HCT116 (cell line): ENCODE results near the gene LARP4. TPM values are rescaled to one million over a fixed set of nuclear protein-coding genes. Genes with fewer than 3 reads are reported as not detected.

ENCODE experiments used
- ATAC-seq: fragments of 200-7000 bp; cut with Tn5 transposase; 2 replicates; pipeline ENCODE4 v1.9.1; 2020; ENCODE audit warnings: mild to moderate bottlenecking, moderate library complexity
- BruUV-seq: library from RNA; stranded (reverse); fragments of 400-500 nt; replicated peaks from 2 replicates; lab custom pipeline; 2021; lab: Mats Ljungman, UMichigan
- CTCF ChIA-PET: fragments of 300-600 bp; sonication (Branson Sonifier 250); formaldehyde crosslinking; loops from one replicate; lab custom pipeline; 2021; ENCODE audit warnings: antibody characterized with exemption; lab: Charles Lee
- POLR2A ChIA-PET: fragments of 300-600, 350-600 bp; sonication (Branson Sonifier 250); formaldehyde crosslinking; loops from one replicate; lab custom pipeline; 2021; ENCODE audit warnings: antibody characterized with exemption; lab: Charles Lee
- RAD21 ChIA-PET, 2 experiments: fragments of 300-600 bp; sonication (Branson Sonifier 250); formaldehyde crosslinking; loops; one replicate each; lab custom pipeline; 2023; ENCODE audit warnings: low total read pairs in 2 of 2; ENCODE audit not compliant: uncharacterized antibody in 2 of 2, unreplicated experiment in 2 of 2, low non-redundant PET in 1 of 2; lab: Charles Lee
- DNase-seq: peaks from one replicate; pipeline ENCODE4 v3.0.0-alpha.2; 2010; ENCODE audit warnings: low read depth, low spot score
- H2AFZ ChIP-seq: fragments of 200-600 bp; shearing (Covaris generic), sonication (generic); 2 replicates; pipeline ENCODE4 v1.6.1; 2017; ENCODE audit warnings: low read depth, mixed run types, mixed read lengths, antibody characterized with exemption, low read length; ENCODE audit not compliant: poor library complexity, severe bottlenecking
- H3K27ac ChIP-seq: 2 replicates; pipeline ENCODE4 v1.5.1; 2012; ENCODE audit warnings: low read depth, low read length
- H3K27me3 ChIP-seq: fragments of 200-600 bp; sonication (generic); 2 replicates; pipeline ENCODE4 v1.6.1; 2016; ENCODE audit warnings: mixed run types, low read length, mixed read lengths; ENCODE audit not compliant: insufficient read depth
- H3K36me3 ChIP-seq, 2 experiments: fragments of 200-500 bp in 1 of 2; fragments of 200-600 bp in 1 of 2; sonication (Bioruptor generic) in 1 of 2; sonication (generic) in 1 of 2; 2 replicates each; pipeline versions ENCODE4 v1.5.1 to v1.6.1; 2014 to 2016; ENCODE audit warnings: low read length in 2 of 2, inconsistent platforms in 1 of 2, mixed read lengths in 1 of 2, mixed run types in 1 of 2; ENCODE audit not compliant: insufficient read depth in 2 of 2, control insufficient read depth in 1 of 2
- H3K4me1 ChIP-seq, 2 experiments: fragments of 200-600 bp in 1 of 2; sonication (generic) in 1 of 2; 2 replicates each; pipeline versions ENCODE4 v1.5.1 to v1.6.1; 2012 to 2017; ENCODE audit warnings: low read length in 2 of 2, inconsistent platforms in 1 of 2, mild to moderate bottlenecking in 1 of 2, mixed read lengths in 1 of 2, mixed run types in 1 of 2, moderate library complexity in 1 of 2; ENCODE audit not compliant: insufficient read depth in 2 of 2, control insufficient read depth in 1 of 2
- H3K4me2 ChIP-seq: fragments of 200-600 bp; sonication (generic); 2 replicates; pipeline ENCODE4 v1.6.1; 2017; ENCODE audit warnings: mixed run types, low read length, mixed read lengths
- H3K4me3 ChIP-seq, 2 experiments: fragments of 200-600 bp in 1 of 2; sonication (generic) in 1 of 2; replicated peaks in 1 of 2; 2 replicates each; pipeline ENCODE4 v1.5.1; 2011 to 2016; ENCODE audit warnings: low read length in 2 of 2, control low read depth in 1 of 2, low read depth in 1 of 2, mild to moderate bottlenecking in 1 of 2, mixed read lengths in 1 of 2, mixed run types in 1 of 2
- H3K79me2 ChIP-seq: fragments of 200-600 bp; sonication (generic); 2 replicates; pipeline ENCODE4 v1.6.1; 2017; ENCODE audit warnings: mild to moderate bottlenecking, mixed run types, low read length, moderate library complexity, mixed read lengths; ENCODE audit not compliant: insufficient read depth
- H3K9ac ChIP-seq: fragments of 200-600 bp; sonication (generic); 2 replicates; pipeline ENCODE4 v1.6.1; 2016; ENCODE audit warnings: low read length, mixed read lengths
- H3K9me2 ChIP-seq: fragments of 200-600 bp; sonication (generic), shearing (Covaris generic); 2 replicates; pipeline ENCODE4 v1.6.1; 2017; ENCODE audit warnings: mixed run types, mild to moderate bottlenecking, moderate library complexity; ENCODE audit not compliant: insufficient read depth
- H3K9me3 ChIP-seq, 2 experiments: fragments of 200-500 bp in 1 of 2; fragments of 200-600 bp in 1 of 2; sonication (Bioruptor generic) in 1 of 2; sonication (generic) in 1 of 2; 2 replicates each; pipeline ENCODE4 v1.6.1; 2014 to 2017; ENCODE audit warnings: low read length in 2 of 2, mixed read lengths in 2 of 2, inconsistent platforms in 1 of 2, low read depth in 1 of 2, mild to moderate bottlenecking in 1 of 2, mixed run types in 1 of 2, moderate library complexity in 1 of 2; ENCODE audit not compliant: control insufficient read depth in 1 of 2, insufficient read depth in 1 of 2
- H4K20me1 ChIP-seq: fragments of 200-600 bp; sonication (generic), shearing (Covaris generic); 2 replicates; pipeline ENCODE4 v1.6.1; 2017; ENCODE audit warnings: mixed run types, mild to moderate bottlenecking, moderate library complexity; ENCODE audit not compliant: insufficient read depth
- CBX3 ChIP-seq: IDR thresholded peaks from 2 replicates; pipeline ENCODE4 v1.6.1; 2012; ENCODE audit warnings: low read depth
- CEBPB ChIP-seq: IDR thresholded peaks from 2 replicates; pipeline ENCODE4 v1.6.1; 2012; ENCODE audit warnings: low read depth
- ELF1 ChIP-seq: IDR thresholded peaks from 2 replicates; pipeline ENCODE4 v1.6.1; 2012; ENCODE audit warnings: low read depth, borderline replicate concordance
- EZH2 ChIP-seq: fragments of 200-600 bp; sonication (generic); IDR thresholded peaks from 2 replicates; pipeline ENCODE4 v1.6.1; 2017; ENCODE audit warnings: antibody characterized with exemption, mixed run types
- EZH2phosphoT487 ChIP-seq: fragments of 200-600 bp; IDR thresholded peaks from 2 replicates; pipeline ENCODE4 v1.6.1; 2018; ENCODE audit warnings: antibody characterized with exemption, borderline replicate concordance
- FOSL1 ChIP-seq: IDR thresholded peaks from 2 replicates; pipeline ENCODE4 v1.6.1; 2012; ENCODE audit warnings: low read depth
- JUND ChIP-seq: IDR thresholded peaks from 2 replicates; pipeline ENCODE4 v1.6.1; 2012
- POLR2A ChIP-seq: IDR thresholded peaks from 2 replicates; pipeline ENCODE4 v1.7.0; 2011; ENCODE audit warnings: borderline replicate concordance; ENCODE audit not compliant: insufficient read depth, insufficient read length; ENCODE audit errors: extremely low read depth
- POLR2AphosphoS5 ChIP-seq: IDR thresholded peaks from 2 replicates; pipeline ENCODE4 v1.6.1; 2011; ENCODE audit warnings: mild to moderate bottlenecking, low read depth, low read length, moderate library complexity
- RAD21 ChIP-seq: IDR thresholded peaks from 2 replicates; pipeline ENCODE4 v1.6.1; 2012; ENCODE audit warnings: low read depth, mild to moderate bottlenecking
- REST ChIP-seq: IDR thresholded peaks from 2 replicates; pipeline ENCODE4 v1.6.1; 2012; ENCODE audit warnings: low read depth
- SIN3A ChIP-seq: IDR thresholded peaks from 2 replicates; pipeline ENCODE4 v1.6.1; 2012; ENCODE audit warnings: low read depth
- SP1 ChIP-seq: IDR thresholded peaks from 2 replicates; pipeline ENCODE4 v1.6.1; 2012; ENCODE audit warnings: low read depth
- TCF7L2 ChIP-seq: IDR thresholded peaks from 2 replicates; pipeline ENCODE4 v1.7.0; 2011; ENCODE audit warnings: borderline replicate concordance, inconsistent platforms; ENCODE audit not compliant: insufficient read depth, insufficient read length; ENCODE audit errors: extremely low read depth
- ZBTB33 ChIP-seq: IDR thresholded peaks from 2 replicates; pipeline ENCODE4 v1.6.1; 2011; ENCODE audit warnings: mild to moderate bottlenecking, low read length, moderate library complexity; ENCODE audit not compliant: insufficient replicate concordance; ENCODE audit errors: extremely low read depth
- ZNF274 ChIP-seq: fragments of 200-500 bp; sonication (Bioruptor generic); IDR thresholded peaks from 2 replicates; pipeline ENCODE4 v1.6.1; 2014; ENCODE audit warnings: mild to moderate bottlenecking, low read depth, low read length, inconsistent platforms
- intact Hi-C: fragments of 100-400 bp; cut with micrococcal nuclease; formaldehyde crosslinking; loops from 2 replicates; pipeline ENCODE4 v1.10.0; 2022
- total RNA-seq: library from RNA; stranded (reverse); gene quantifications from one replicate; pipeline ENCODE4 v1.2.1, GENCODE V29; 2021; ENCODE audit not compliant: unreplicated experiment
- TF ChIP-seq, protein P1 (sequence below), 3 experiments: fragments of 200-600 bp in 1 of 3; sonication (generic) in 1 of 3; IDR thresholded peaks in 2 of 3; conservative IDR thresholded peaks in 1 of 3; 2 replicates each; pipeline ENCODE4 v1.5.1; 2012 to 2017; ENCODE audit warnings: low read depth in 2 of 3, low read length in 2 of 3, antibody characterized with exemption in 1 of 3, borderline replicate concordance in 1 of 3, control low read depth in 1 of 3, mild to moderate bottlenecking in 1 of 3, mixed read lengths in 1 of 3, mixed run types in 1 of 3, moderate library complexity in 1 of 3; ENCODE audit not compliant: insufficient read depth in 1 of 3
- TF ChIP-seq, protein P2 (sequence below): IDR thresholded peaks from 2 replicates; pipeline ENCODE4 v1.6.1; 2012

The LARP4 gene
- total RNA-seq, 1 experiment from 2014 or later: 76.3 TPM

- POLR2A ChIA-PET: interaction anchor here (1.0 kb wide), 1 partner anchor 112 kb away, joined by 4 read pairs; no protein-coding TSS in a partner anchor
These were observed 108.4 kb downstream of the LARP4 start for GRCh38 chr12:50508970-50509663.

More at GRCh38 chr12:50508970-50509663, 108.4 kb downstream of the LARP4 start:
- ChIA-PET CTCF (interaction anchor here (1.3 to 1.5 kb wide), 2 partner anchors 129 to 222 kb away, joined by 3 to 6 read pairs; no protein-coding TSS in a partner anchor), RAD21 (interaction anchor here in 1 of 2 experiments (1.1 kb wide), 1 partner anchor 129 kb away, joined by 3 read pairs; no protein-coding TSS in a partner anchor)
- H3K27ac ChIP-seq: no peak overlapping the region
- no peaks in the 10 kb centered on the region for H3K36me3 ChIP-seq
- H3K27me3 ChIP-seq: no peaks in the 10 kb centered on the region
- peaks cover 0 to 21% of the 10 kb centered on the region in 2 experiments; a peak in 3 of 4 replicates for H3K4me1 ChIP-seq
- no peak overlapping the region for H3K9ac ChIP-seq
- H2AFZ ChIP-seq: no peak overlapping the region
- H4K20me1 ChIP-seq: no peaks in the 10 kb centered on the region
- ATAC-seq (no peak), DNase-seq (no peak)
- intact Hi-C loops: loop anchor here (10.0 kb wide), 1 partner anchor 836 kb away; the partner anchor contains the start of gene CELA1
- no peaks in the 10 kb centered on the region for H3K9me2 ChIP-seq
- H3K79me2 ChIP-seq: peaks cover 84% of the 10 kb centered on the region
- TF ChIP-seq ZNF274 (no peak), SP1 (no peak), POLR2A (no peak), ELF1 (no peak), POLR2AphosphoS5 (no peak), CBX3 (no peak), TCF7L2 (no peak), ZBTB33 (no peak), EZH2 (no peak), CEBPB (no peak), REST (no peak), EZH2phosphoT487 (no peak), JUND (no peak), SIN3A (no peak), RAD21 (no peak), FOSL1 (no peak)
- TF ChIP-seq, protein P1, sequence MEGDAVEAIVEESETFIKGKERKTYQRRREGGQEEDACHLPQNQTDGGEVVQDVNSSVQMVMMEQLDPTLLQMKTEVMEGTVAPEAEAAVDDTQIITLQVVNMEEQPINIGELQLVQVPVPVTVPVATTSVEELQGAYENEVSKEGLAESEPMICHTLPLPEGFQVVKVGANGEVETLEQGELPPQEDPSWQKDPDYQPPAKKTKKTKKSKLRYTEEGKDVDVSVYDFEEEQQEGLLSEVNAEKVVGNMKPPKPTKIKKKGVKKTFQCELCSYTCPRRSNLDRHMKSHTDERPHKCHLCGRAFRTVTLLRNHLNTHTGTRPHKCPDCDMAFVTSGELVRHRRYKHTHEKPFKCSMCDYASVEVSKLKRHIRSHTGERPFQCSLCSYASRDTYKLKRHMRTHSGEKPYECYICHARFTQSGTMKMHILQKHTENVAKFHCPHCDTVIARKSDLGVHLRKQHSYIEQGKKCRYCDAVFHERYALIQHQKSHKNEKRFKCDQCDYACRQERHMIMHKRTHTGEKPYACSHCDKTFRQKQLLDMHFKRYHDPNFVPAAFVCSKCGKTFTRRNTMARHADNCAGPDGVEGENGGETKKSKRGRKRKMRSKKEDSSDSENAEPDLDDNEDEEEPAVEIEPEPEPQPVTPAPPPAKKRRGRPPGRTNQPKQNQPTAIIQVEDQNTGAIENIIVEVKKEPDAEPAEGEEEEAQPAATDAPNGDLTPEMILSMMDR (IDR thresholded peaks at IDR 0.05 in 2 of 3, conservative IDR thresholded peaks at IDR 0.05 in 1 of 3; ENCODE audit: borderline replicate concordance in 1 of 3, insufficient read depth in 1 of 3, low read depth in 2 of 3, low read length in 2 of 3): no peak
- TF ChIP-seq, protein P2, sequence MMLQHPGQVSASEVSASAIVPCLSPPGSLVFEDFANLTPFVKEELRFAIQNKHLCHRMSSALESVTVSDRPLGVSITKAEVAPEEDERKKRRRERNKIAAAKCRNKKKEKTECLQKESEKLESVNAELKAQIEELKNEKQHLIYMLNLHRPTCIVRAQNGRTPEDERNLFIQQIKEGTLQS: no peak
- no peak overlapping the region for H3K4me2 ChIP-seq
- H3K4me3 ChIP-seq: no peak overlapping the region
- H3K9me3 ChIP-seq: no peaks in the 10 kb centered on the region
- no TSS peak for BruUV-seq
